ENCODE results near the gene NCKAP1. TPM values are rescaled to one million over a fixed set of nuclear protein-coding genes. Genes with fewer than 3 reads are reported as not detected.

The NCKAP1 gene
- total and polyA plus RNA-seq, 2 donors (not counting 3 experiments of a cell fraction or from before 2014, with no cell fraction given), result 49.4 to 130 TPM

DNA sequence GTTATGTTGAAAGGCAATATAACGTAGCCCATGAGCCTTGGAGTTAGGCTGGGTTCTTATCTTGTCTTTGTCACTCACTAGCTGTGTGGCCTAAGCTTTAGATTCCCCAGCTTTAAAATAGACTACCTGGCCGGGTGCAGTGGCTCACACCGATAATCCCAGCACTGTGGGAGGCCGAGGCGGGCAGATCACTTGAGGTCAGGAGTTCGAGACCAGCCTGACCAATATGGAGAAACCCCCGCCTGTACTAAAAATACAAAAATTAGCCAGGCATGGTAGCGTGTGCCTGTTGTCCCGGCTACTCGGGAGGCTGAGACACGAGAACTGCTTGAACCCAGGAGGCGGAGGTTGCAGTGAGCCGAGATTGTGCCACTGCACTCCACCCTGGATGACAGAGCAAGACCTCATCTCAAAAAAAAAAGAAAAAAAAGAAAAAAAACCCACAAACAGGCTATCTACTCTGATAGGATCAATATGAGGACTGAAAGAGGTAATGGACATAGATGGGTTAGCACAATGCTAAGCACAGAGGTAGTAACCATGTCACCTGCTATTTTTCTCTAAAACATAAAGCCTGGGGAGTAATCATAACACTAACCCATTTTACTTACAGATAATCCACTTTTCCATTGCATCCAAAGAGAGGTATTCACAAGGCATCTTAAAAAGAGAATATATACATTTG lies 43.9 kb downstream of the NCKAP1 start:
- dilution Hi-C loops (cut with MboI; ENCODE audit: extremely low pct_ligation_motif_present, low sequenced_read_pairs) (no loop called here), intact Hi-C loops (cut with micrococcal nuclease) (no loop called here)
- no peaks in the 10 kb centered on the region for H3K9me3 ChIP-seq (replicated peaks; ENCODE audit: control insufficient read depth, insufficient read depth, low read length)
- FAIRE-seq, result no peak
- no peak overlapping the region for H3K27ac ChIP-seq (ENCODE audit: insufficient read depth, low read depth, low read length)
- H3K36me3 ChIP-seq (ENCODE audit: control insufficient read depth in 2 of 2, extremely low read depth in 1 of 2, insufficient read depth in 2 of 2, low read length in 2 of 2), result peaks cover 2 to 20% of the 10 kb centered on the region in 2 experiments
- H3K9me1 ChIP-seq (replicated peaks; ENCODE audit: control insufficient read depth, extremely low read depth, insufficient read depth, low read length), result no peaks in the 10 kb centered on the region
- TF ChIP-seq FOS (IDR thresholded peaks at IDR 0.05; ENCODE audit: borderline replicate concordance, insufficient read depth, low read length) (no peak), JUN (IDR thresholded peaks at IDR 0.05; ENCODE audit: borderline replicate concordance, insufficient read depth, insufficient read length, low read depth) (no peak), MAX (IDR thresholded peaks at IDR 0.05; ENCODE audit: insufficient read depth, insufficient read length) (no peak), POLR2AphosphoS5 (IDR thresholded peaks at IDR 0.05; ENCODE audit: insufficient read depth, low read depth, low read length) (no peak), GATA2 (IDR thresholded peaks at IDR 0.05; ENCODE audit: insufficient read depth, insufficient read length, low read depth, low read length) (no peak), EZH2 (IDR thresholded peaks at IDR 0.05; ENCODE audit: borderline replicate concordance, low read depth, low read length, severe bottlenecking) (no peak), MYC (IDR thresholded peaks at IDR 0.05; ENCODE audit: low read depth, low read length) (no peak), POLR2A (IDR thresholded peaks at IDR 0.05; ENCODE audit: low read depth, low read length) (no peak)
- TF ChIP-seq, protein P1, sequence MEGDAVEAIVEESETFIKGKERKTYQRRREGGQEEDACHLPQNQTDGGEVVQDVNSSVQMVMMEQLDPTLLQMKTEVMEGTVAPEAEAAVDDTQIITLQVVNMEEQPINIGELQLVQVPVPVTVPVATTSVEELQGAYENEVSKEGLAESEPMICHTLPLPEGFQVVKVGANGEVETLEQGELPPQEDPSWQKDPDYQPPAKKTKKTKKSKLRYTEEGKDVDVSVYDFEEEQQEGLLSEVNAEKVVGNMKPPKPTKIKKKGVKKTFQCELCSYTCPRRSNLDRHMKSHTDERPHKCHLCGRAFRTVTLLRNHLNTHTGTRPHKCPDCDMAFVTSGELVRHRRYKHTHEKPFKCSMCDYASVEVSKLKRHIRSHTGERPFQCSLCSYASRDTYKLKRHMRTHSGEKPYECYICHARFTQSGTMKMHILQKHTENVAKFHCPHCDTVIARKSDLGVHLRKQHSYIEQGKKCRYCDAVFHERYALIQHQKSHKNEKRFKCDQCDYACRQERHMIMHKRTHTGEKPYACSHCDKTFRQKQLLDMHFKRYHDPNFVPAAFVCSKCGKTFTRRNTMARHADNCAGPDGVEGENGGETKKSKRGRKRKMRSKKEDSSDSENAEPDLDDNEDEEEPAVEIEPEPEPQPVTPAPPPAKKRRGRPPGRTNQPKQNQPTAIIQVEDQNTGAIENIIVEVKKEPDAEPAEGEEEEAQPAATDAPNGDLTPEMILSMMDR (IDR thresholded peaks at IDR 0.05; ENCODE audit: extremely low read depth in 1 of 2, insufficient read depth in 1 of 2, low read depth in 1 of 2, low read length in 2 of 2), result no peak
- no peak overlapping the region for H3K4me2 ChIP-seq (ENCODE audit: insufficient read depth, low read length)
- CTCF ChIA-PET, result interaction anchor here (1.0 to 1.9 kb wide), 4 partner anchors 8 to 31 kb away, joined by 3 to 11 read pairs (median 4); no protein-coding TSS in a partner anchor
- H3K9ac ChIP-seq (replicated peaks; ENCODE audit: extremely low read depth, insufficient read depth, low read length), result no peak overlapping the region
- no peaks in the 10 kb centered on the region for H4K20me1 ChIP-seq (replicated peaks; ENCODE audit: control insufficient read depth, extremely low read depth, insufficient read depth, low read length)
- no peak overlapping the region for H3K4me3 ChIP-seq (replicated peaks in 1 of 3; ENCODE audit: insufficient read depth in 1 of 3, low read depth in 1 of 3, low read length in 3 of 3)
- no TSS peak for BruUV-seq (replicated peaks)
- no peaks in the 10 kb centered on the region for H3K4me1 ChIP-seq (ENCODE audit: control insufficient read depth, extremely low read depth, insufficient read depth, low read length)
- H3K27me3 ChIP-seq (ENCODE audit: control insufficient read depth in 2 of 2, insufficient read depth in 2 of 2, low read length in 2 of 2), result no peaks in the 10 kb centered on the region
- POLR2A ChIA-PET, result no interaction called here
- no peak for DNase-seq (ENCODE audit: low read depth, low spot score)
- H2AFZ ChIP-seq (ENCODE audit: low read depth, low read length), result no peak overlapping the region
- peaks cover 14% of the 10 kb centered on the region for H3K79me2 ChIP-seq (ENCODE audit: control insufficient read depth, insufficient read depth, low read length)

All from endothelial cell of umbilical vein (primary cell).